Spleen (tissue), 11 donors: ENCODE data around the gene BEND3. TPM values are rescaled to one million over a fixed set of nuclear protein-coding genes. Genes with fewer than 3 reads are reported as not detected.

ENCODE experiments used
- DNase-seq: peaks from one replicate; pipeline ENCODE4 v3.0.0-alpha.2; 2020
- H3K27ac ChIP-seq, 8 donors: fragments of 200-600 bp; sonication (generic) in 7 of 8; 1 replicate in 4 of 8; 2 replicates in 4 of 8; pipeline versions ENCODE4 v1.5.0 to v1.8.0; 2016 to 2021; ENCODE audit warnings: inconsistent platforms in 4 of 8, mild to moderate bottlenecking in 4 of 8, moderate library complexity in 1 of 8
- H3K27me3 ChIP-seq, 7 donors: fragments of 200-600 bp; sonication (generic) in 6 of 7; replicated peaks in 1 of 7; 1 replicate in 4 of 7; 2 replicates in 3 of 7; pipeline versions ENCODE4 v1.5.0 to v1.8.0; 2016 to 2021; ENCODE audit warnings: inconsistent platforms in 3 of 7, mild to moderate bottlenecking in 1 of 7
- H3K36me3 ChIP-seq, 6 donors: fragments of 200-600 bp; sonication (generic) in 5 of 6; 1 replicate in 4 of 6; 2 replicates in 2 of 6; pipeline versions ENCODE4 v1.5.0 to v1.8.0; 2016 to 2021; ENCODE audit warnings: inconsistent platforms in 2 of 6
- H3K4me1 ChIP-seq, 6 donors: fragments of 200-600 bp; sonication (generic) in 5 of 6; 1 replicate in 3 of 6; 2 replicates in 3 of 6; pipeline versions ENCODE4 v1.5.0 to v1.8.0; 2016 to 2021; ENCODE audit warnings: inconsistent platforms in 3 of 6
- H3K4me3 ChIP-seq, 8 donors: fragments of 200-600 bp; sonication (generic) in 7 of 8; 1 replicate in 4 of 8; 2 replicates in 4 of 8; pipeline versions ENCODE4 v1.5.0 to v1.8.0; 2016 to 2021; ENCODE audit warnings: inconsistent platforms in 4 of 8, mild to moderate bottlenecking in 4 of 8, moderate library complexity in 2 of 8
- H3K9me3 ChIP-seq, 8 donors: fragments of 200-600 bp; sonication (generic) in 7 of 8; 1 replicate in 4 of 8; 2 replicates in 4 of 8; pipeline versions ENCODE4 v1.5.0 to v1.8.0; 2016 to 2021; ENCODE audit warnings: inconsistent platforms in 4 of 8
- CTCF ChIP-seq, 11 experiments: fragments of 200-600 bp in 7 of 11; fragments of 450-650 bp in 4 of 11; sonication (generic) in 4 of 11; IDR thresholded peaks in 8 of 11; conservative IDR thresholded peaks in 3 of 11; 1 replicate in 7 of 11; 2 replicates in 4 of 11; pipeline versions ENCODE4 v1.4.0 to v1.8.0; 2016 to 2021; ENCODE audit warnings: antibody characterized with exemption in 11 of 11, inconsistent platforms in 4 of 11, mild to moderate bottlenecking in 1 of 11
- POLR2A ChIP-seq, 3 donors: fragments of 450-650 bp; IDR thresholded peaks; one replicate each; pipeline ENCODE4 v1.5.1; 2017; ENCODE audit warnings: antibody characterized with exemption in 3 of 3, mild to moderate bottlenecking in 1 of 3
- POLR2AphosphoS5 ChIP-seq, 3 donors: sonication (generic); formaldehyde crosslinking; IDR thresholded peaks; one replicate each; pipeline ENCODE4 v1.5.1; 2017; ENCODE audit warnings: antibody characterized with exemption in 3 of 3
- WGBS, 5 donors: extraction: QIAGEN DNeasy Blood & Tissue Kit in 3 of 5; methylation state at CpG; one replicate each; pipeline versions ENCODE4 v1.1.5 to v1.1.7; 2013 to 2018; 5-methylcytosine and 5-hydroxymethylcytosine counted together
- intact Hi-C: fragments of 100-400 bp; cut with DNase I; formaldehyde crosslinking; loops from one replicate; pipeline ENCODE4 v1.15.0; 2023; ENCODE audit warnings: low total_unique reads
- polyA plus RNA-seq, 3 donors: library from polyadenylated mRNA; stranded (reverse); fragments of 200-250 nt; gene quantifications; one replicate each; pipeline ENCODE4 v1.2.1, GENCODE V29; 2013
- small RNA-seq, 4 donors: library from RNA; depleted of rRNA; stranded (forward); fragments of <200 nt; gene quantifications; one replicate each; pipeline ENCODE3, GENCODE V24; 2016
- total RNA-seq, 7 donors: library from RNA; depleted of rRNA in 3 of 7; stranded (reverse); fragments of >200 nt in 3 of 7; fragmentation: NEBNext Ultra II Directional in 4 of 7; extraction: Animal tissue kit (Norgen Biotek cat#: 25700) in 4 of 7; gene quantifications; one replicate each; pipeline versions ENCODE4 v1.1.0 to v1.2.1, GENCODE V29; 2016 to 2021
- donor health status: healthy with polysubstance abuse.
- donor health status: DM: no; HTN: no; CAD: no; lungs with moderate emphysema.
- donor health status: DM: no; HTN: no; CAD: no.
- donor health status: Bipolar disorder and iron deficiency.
- donor health status: healthy.
- donor health status: DM: no; HTN: no; CAD: no.
- donor health status: DM: yes; HTN: yes; CAD: no.

Gene BEND3
- total and polyA plus RNA-seq, 10 donors, result 0.37 to 2.6 (median 2.1) TPM

- Histone ChIP-seq H3K36me3 (no peaks in the 10 kb centered on the region), H3K27ac (no peak overlapping the region), H3K9me3 (no peaks in the 10 kb centered on the region), H3K27me3 (peaks cover 0 to 5% (median 0%) of the 10 kb centered on the region in 7 donors), H3K4me1 (peaks cover 0 to 15% (median 9%) of the 10 kb centered on the region in 6 donors), H3K4me3 (no peak overlapping the region)
- no peak for DNase-seq
- intact Hi-C loops, result no loop called here
- 83 to 97% (median 93%) methylated on average over 5 of the region's 5 CpGs for WGBS, 5 donors
- no peak for TF ChIP-seq CTCF (IDR thresholded peaks at IDR 0.05 in 8 of 11, conservative IDR thresholded peaks at IDR 0.05 in 3 of 11)
- TF ChIP-seq POLR2A (IDR thresholded peaks at IDR 0.05), result no peak
- TF ChIP-seq POLR2AphosphoS5 (IDR thresholded peaks at IDR 0.05), result no peak
Measured at GRCh38 chr6:107019047-107019446, 96.3 kb downstream of the BEND3 start.

Small RNAs within 50 kb of the gene (small RNA-seq; reads per million reads assigned to genes)
- gene RNU6-1299P, result 0 reads per million in 4 donors

Other genes with a start within 250 kb of the BEND3 start
- gene CD24, start 140.8 kb downstream of the BEND3 start, total RNA-seq, result 100 to 1,000 TPM in 1 of 7 donors, 10 to 100 TPM in 6; 28.3 to 100 (median 37.1) TPM
- gene CD24, start 140.8 kb downstream of the BEND3 start, polyA plus RNA-seq, result 100 to 1,000 TPM in 2 of 3 donors, 10 to 100 TPM in 1; 89.3 to 119 (median 119) TPM
- 10 to 100 TPM in 5 of 7 donors, 1 to 10 TPM in 2; 9.4 to 25.3 (median 14.1) TPM for gene MTRES1, start 87.3 kb downstream of the BEND3 start, total RNA-seq
- gene MTRES1, start 87.3 kb downstream of the BEND3 start, polyA plus RNA-seq, result 10 to 100 TPM; 20.2 to 27.8 (median 22.8) TPM